H1 (cell line): Measurements from ENCODE around the gene CADPS. TPM values are rescaled to one million over a fixed set of nuclear protein-coding genes. Genes with fewer than 3 reads are reported as not detected.

Experiments used
- CTCF ChIA-PET: fragments of 300-600 bp; sonication (Branson Sonifier 250); formaldehyde crosslinking; loops from one replicate; lab custom pipeline; 2021; ENCODE audit not compliant: partially characterized antibody; lab: Charles Lee
- POLR2A ChIA-PET: fragments of 300-600 bp; sonication (Branson Sonifier 250); formaldehyde crosslinking; loops from one replicate; lab custom pipeline; 2021; ENCODE audit warnings: inconsistent platforms; ENCODE audit not compliant: partially characterized antibody; lab: Charles Lee
- DNase-seq, 2 experiments: peaks; one replicate each; pipeline versions ENCODE4 v3.0.0 to v3.0.0-alpha.2; 2010 to 2022; ENCODE audit warnings: low spot score in 2 of 2, low read depth in 1 of 2, mixed read lengths in 1 of 2
- FAIRE-seq: peaks from 2 replicates; lab custom pipeline; 2011; peaks lifted over from hg19 to GRCh38; lab: Jason Lieb, UNC
- H2AFZ ChIP-seq: 2 replicates; pipeline ENCODE4 v1.8.1; 2012; ENCODE audit warnings: low read length, inconsistent platforms
- H2AK5ac ChIP-seq: 2 replicates; pipeline ENCODE4 v1.6.1; 2013; ENCODE audit warnings: low read depth, low read length
- H2BK120ac ChIP-seq: replicated peaks from 2 replicates; pipeline ENCODE3; 2013; ENCODE audit warnings: low read depth, low read length, inconsistent platforms
- H2BK12ac ChIP-seq: 2 replicates; pipeline ENCODE4 v1.6.1; 2013; ENCODE audit warnings: low read depth, low read length
- H2BK15ac ChIP-seq: 2 replicates; pipeline ENCODE4 v1.6.1; 2013; ENCODE audit warnings: low read length
- H2BK20ac ChIP-seq: 2 replicates; pipeline ENCODE4 v1.6.1; 2013; ENCODE audit warnings: low read length
- H2BK5ac ChIP-seq: 2 replicates; pipeline ENCODE4 v1.6.1; 2013; ENCODE audit warnings: low read depth, low read length
- H3K14ac ChIP-seq: 2 replicates; pipeline ENCODE4 v1.6.1; 2013; ENCODE audit warnings: inconsistent platforms; ENCODE audit not compliant: insufficient read length
- H3K18ac ChIP-seq: 2 replicates; pipeline ENCODE4 v1.6.1; 2013; ENCODE audit warnings: low read length; ENCODE audit errors: extremely low read depth
- H3K23ac ChIP-seq: 2 replicates; pipeline ENCODE4 v1.6.1; 2013; ENCODE audit warnings: inconsistent platforms; ENCODE audit not compliant: insufficient read length
- H3K23me2 ChIP-seq: 2 replicates; pipeline ENCODE4 v1.6.1; 2013; ENCODE audit warnings: low read depth, low read length
- H3K27ac ChIP-seq: 2 replicates; pipeline ENCODE4 v1.6.1; 2011; ENCODE audit warnings: low read depth, low read length, inconsistent platforms
- H3K27me3 ChIP-seq, 4 experiments: replicated peaks in 1 of 4; 1 replicate in 1 of 4; 2 replicates in 3 of 4; pipeline versions ENCODE4 v1.6.1 to v1.8.1; 2011 to 2013; ENCODE audit warnings: low read length in 3 of 4, mild to moderate bottlenecking in 3 of 4, inconsistent platforms in 2 of 4, mixed read lengths in 2 of 4, moderate library complexity in 1 of 4; ENCODE audit not compliant: control insufficient read depth in 3 of 4, insufficient read depth in 3 of 4; ENCODE audit errors: extremely low read depth in 1 of 4
- H3K36me3 ChIP-seq, 4 experiments: 2 replicates each; pipeline versions ENCODE4 v1.6.1 to v1.8.1; 2011 to 2013; ENCODE audit warnings: mild to moderate bottlenecking in 4 of 4, low read length in 3 of 4, moderate library complexity in 2 of 4, control low read depth in 1 of 4, inconsistent platforms in 1 of 4; ENCODE audit not compliant: insufficient read depth in 4 of 4, control insufficient read depth in 2 of 4
- H3K4ac ChIP-seq: replicated peaks from 2 replicates; pipeline ENCODE3; 2013; ENCODE audit warnings: low read length, low read depth, mixed read lengths, inconsistent platforms; ENCODE audit not compliant: insufficient read length
- H3K4me1 ChIP-seq, 4 experiments: replicated peaks in 1 of 4; 1 replicate in 1 of 4; 2 replicates in 3 of 4; pipeline versions ENCODE4 v1.6.1 to v1.8.1; 2011 to 2013; ENCODE audit warnings: low read length in 3 of 4, inconsistent platforms in 2 of 4, mixed read lengths in 1 of 4; ENCODE audit not compliant: insufficient read depth in 4 of 4, control insufficient read depth in 3 of 4
- H3K4me2 ChIP-seq, 2 experiments: 2 replicates each; pipeline versions ENCODE4 v1.6.1 to v1.8.1; 2011 to 2013; ENCODE audit warnings: low read depth in 2 of 2, low read length in 2 of 2, control low read depth in 1 of 2, inconsistent platforms in 1 of 2, mild to moderate bottlenecking in 1 of 2; ENCODE audit not compliant: insufficient read depth in 1 of 2
- H3K4me3 ChIP-seq, 4 experiments: fragments of 200-600, 300-600 bp in 1 of 4; sonication (generic), shearing (Covaris generic), sonication (Bioruptor Twin) in 1 of 4; 2 replicates each; pipeline versions ENCODE4 v1.5.1 to v1.8.1; 2011 to 2016; ENCODE audit warnings: low read length in 4 of 4, low read depth in 3 of 4, control low read depth in 2 of 4, inconsistent platforms in 2 of 4, mild to moderate bottlenecking in 2 of 4, mixed read lengths in 1 of 4, moderate library complexity in 1 of 4; ENCODE audit not compliant: insufficient read depth in 2 of 4; ENCODE audit errors: extremely low read depth in 1 of 4
- H3K56ac ChIP-seq: replicated peaks from 2 replicates; pipeline ENCODE3; 2013; ENCODE audit warnings: low read depth, mild to moderate bottlenecking, mixed read lengths, low read length, inconsistent platforms; ENCODE audit not compliant: insufficient read length
- H3K79me1 ChIP-seq: 2 replicates; pipeline ENCODE4 v1.6.1; 2013; ENCODE audit warnings: low read depth, low read length, control low read depth
- H3K79me2 ChIP-seq, 2 experiments: 2 replicates each; pipeline versions ENCODE4 v1.6.1 to v1.8.1; 2012 to 2013; ENCODE audit warnings: low read length in 2 of 2, mild to moderate bottlenecking in 2 of 2, inconsistent platforms in 1 of 2; ENCODE audit not compliant: insufficient read depth in 2 of 2, control insufficient read depth in 1 of 2
- H3K9ac ChIP-seq, 4 experiments: replicated peaks in 1 of 4; 1 replicate in 1 of 4; 2 replicates in 3 of 4; pipeline versions ENCODE4 v1.6.1 to v1.8.1; 2011 to 2013; ENCODE audit warnings: low read depth in 3 of 4, low read length in 3 of 4, control low read depth in 2 of 4, mild to moderate bottlenecking in 2 of 4, moderate library complexity in 2 of 4, inconsistent platforms in 1 of 4; ENCODE audit errors: extremely low read depth in 1 of 4
- H3K9me3 ChIP-seq, 2 experiments: 2 replicates each; pipeline versions ENCODE4 v1.6.1 to v1.8.1; 2012 to 2013; ENCODE audit warnings: mild to moderate bottlenecking in 2 of 2, moderate library complexity in 2 of 2, control low read depth in 1 of 2, inconsistent platforms in 1 of 2, low read depth in 1 of 2, low read length in 1 of 2, mixed read lengths in 1 of 2; ENCODE audit not compliant: insufficient read depth in 2 of 2
- H4K20me1 ChIP-seq, 2 experiments: replicated peaks in 1 of 2; 2 replicates each; pipeline versions ENCODE3 to v1.8.1; 2011 to 2013; ENCODE audit warnings: inconsistent platforms in 2 of 2, low read length in 2 of 2, mild to moderate bottlenecking in 1 of 2; ENCODE audit not compliant: insufficient read depth in 2 of 2, control insufficient read depth in 1 of 2
- H4K5ac ChIP-seq: 2 replicates; pipeline ENCODE4 v1.6.1; 2013; ENCODE audit warnings: low read length, low read depth, mixed read lengths, inconsistent platforms; ENCODE audit not compliant: insufficient read length
- H4K8ac ChIP-seq: 2 replicates; pipeline ENCODE4 v1.8.0; 2013; ENCODE audit warnings: mild to moderate bottlenecking, moderate library complexity, low read length, inconsistent platforms; ENCODE audit not compliant: insufficient read depth; ENCODE audit errors: extremely low read depth
- H4K91ac ChIP-seq: replicated peaks from 2 replicates; pipeline ENCODE3; 2013; ENCODE audit warnings: low read length, mixed read lengths, inconsistent platforms; ENCODE audit not compliant: insufficient read length
- GABPA ChIP-seq: IDR thresholded peaks from 2 replicates; pipeline ENCODE4 v1.6.1; 2011; ENCODE audit warnings: mild to moderate bottlenecking, low read length, moderate library complexity, borderline replicate concordance; ENCODE audit not compliant: insufficient read depth
- HDAC2 ChIP-seq, 2 experiments: fragments of 300-600 bp in 1 of 2; sonication (generic) in 1 of 2; IDR thresholded peaks; 2 replicates each; pipeline ENCODE4 v1.6.1; 2011 to 2012; ENCODE audit warnings: low read depth in 2 of 2, low read length in 2 of 2, mild to moderate bottlenecking in 2 of 2, moderate library complexity in 2 of 2, borderline replicate concordance in 1 of 2, inconsistent platforms in 1 of 2
- JUND ChIP-seq: IDR thresholded peaks from 2 replicates; pipeline ENCODE4 v1.6.1; 2011; ENCODE audit warnings: mild to moderate bottlenecking, improper control_type of control experiment, low read length
- MAFK ChIP-seq: IDR thresholded peaks from 2 replicates; pipeline ENCODE4 v1.6.1; 2012; ENCODE audit warnings: low read depth, mild to moderate bottlenecking, improper control_type of control experiment, low read length
- NANOG ChIP-seq: IDR thresholded peaks from 2 replicates; pipeline ENCODE4 v1.6.1; 2011; ENCODE audit warnings: low read length, low read depth, mild to moderate bottlenecking, inconsistent platforms; ENCODE audit not compliant: insufficient read depth, poor library complexity, severe bottlenecking
- RAD21 ChIP-seq, 2 experiments: IDR thresholded peaks in 1 of 2; conservative IDR thresholded peaks in 1 of 2; 2 replicates each; pipeline ENCODE4 v1.6.1; 2011; ENCODE audit warnings: low read depth in 2 of 2, low read length in 2 of 2, improper control_type of control experiment in 1 of 2, inconsistent platforms in 1 of 2, mild to moderate bottlenecking in 1 of 2, moderate library complexity in 1 of 2
- RBBP5 ChIP-seq: IDR thresholded peaks from 2 replicates; pipeline ENCODE4 v1.7.1; 2012; ENCODE audit warnings: low read depth, mild to moderate bottlenecking, inconsistent platforms, low read length, moderate library complexity, borderline replicate concordance
- SAP30 ChIP-seq: fragments of 300-600 bp; sonication (generic); IDR thresholded peaks from 2 replicates; pipeline ENCODE4 v1.7.1; 2012; ENCODE audit warnings: low read length, moderate library complexity, mild to moderate bottlenecking, inconsistent platforms; ENCODE audit not compliant: insufficient read depth, insufficient replicate concordance
- SP2 ChIP-seq: IDR thresholded peaks from 2 replicates; pipeline ENCODE4 v1.6.1; 2012; ENCODE audit warnings: mild to moderate bottlenecking, low read length, inconsistent platforms
- SRF ChIP-seq: IDR thresholded peaks from 2 replicates; pipeline ENCODE4 v1.6.1; 2011; ENCODE audit warnings: mild to moderate bottlenecking, low read depth, low read length, moderate library complexity
- SUZ12 ChIP-seq: fragments of 200-600 bp; sonication (generic); IDR thresholded peaks from 2 replicates; pipeline ENCODE4 v1.6.1; 2012; ENCODE audit warnings: mild to moderate bottlenecking, inconsistent platforms, low read length, moderate library complexity, mixed read lengths
- WGBS, 2 experiments: shearing (Covaris generic) in 1 of 2; methylation state at CpG; one replicate each; pipeline versions ENCODE4 v1.1.6 to v1.1.7; 2013 to 2015; ENCODE audit warnings: low lambda C conversion rate in 2 of 2, mixed read lengths in 2 of 2, inconsistent platforms in 1 of 2, low coverage in 1 of 2, missing lambda C conversion rate in 1 of 2; ENCODE audit not compliant: insufficient replicate concordance in 2 of 2, insufficient coverage in 1 of 2, insufficient read length in 1 of 2; ENCODE audit errors: extremely low coverage in 1 of 2, missing lambda C conversion rate in 1 of 2; 5-methylcytosine and 5-hydroxymethylcytosine counted together
- polyA plus RNA-seq, 7 experiments: library from polyadenylated mRNA; depleted of rRNA in 3 of 7; stranded (reverse) in 5 of 7; unstranded in 2 of 7; fragments of >200 nt in 5 of 7; fragments of 200-250 nt in 2 of 7; gene quantifications; 1 replicate in 5 of 7; 2 replicates in 1 of 7; 4 replicates in 1 of 7; pipeline versions ENCODE4 v1.2.1 to v1.2.3, GENCODE V29; 2011 to 2013; ENCODE audit warnings: missing spikeins in 2 of 7, mixed read lengths in 2 of 7
- total RNA-seq: library from RNA; stranded (reverse); fragmentation: NEBNext Ultra II Directional; extraction: Animal tissue kit (Norgen Biotek cat#: 25700); gene quantifications from 2 replicates; pipeline ENCODE4 v1.2.1, GENCODE V29; 2021

CADPS gene
- total and polyA plus RNA-seq, 2 of the 8 experiments (the other 6 are each of a cell fraction or from before 2014, with no cell fraction given), result 7.1 to 10.2 TPM

DNA sequence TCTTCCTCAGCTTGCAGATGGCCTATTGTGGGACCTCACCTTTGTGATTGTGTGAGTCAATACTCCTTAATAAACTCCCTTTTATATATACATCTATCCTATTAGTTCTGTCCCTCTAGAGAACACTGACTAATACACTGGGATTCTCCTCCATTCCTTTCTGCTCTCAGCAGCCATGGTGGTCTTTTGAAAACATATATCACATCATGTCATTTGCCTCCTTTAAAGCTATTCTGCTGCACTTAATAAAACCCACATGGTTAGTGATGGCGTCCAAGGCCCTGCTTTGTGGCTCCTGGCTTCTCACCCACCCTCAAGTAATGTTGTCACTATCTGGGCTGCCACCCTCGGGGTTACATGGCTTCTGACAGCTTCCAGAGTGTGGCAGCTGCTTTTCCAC, 169.5 kb downstream of the CADPS start:
- no peaks in the 10 kb centered on the region for H4K20me1 ChIP-seq
- H3K18ac ChIP-seq, result no peak overlapping the region
- no peak for DNase-seq
- H2BK120ac ChIP-seq, result no peak overlapping the region
- H4K91ac ChIP-seq, result no peak overlapping the region
- H2BK20ac ChIP-seq, result no peak overlapping the region
- no peak overlapping the region for H4K8ac ChIP-seq
- H3K79me2 ChIP-seq, result no peaks in the 10 kb centered on the region
- H3K27me3 ChIP-seq, result peaks cover 0 to under 1% (median 0%) of the 10 kb centered on the region in 4 experiments; a peak in 1 of 7 replicates
- H3K4ac ChIP-seq, result no peak overlapping the region
- H2AK5ac ChIP-seq, result no peak overlapping the region
- H3K79me1 ChIP-seq, result no peaks in the 10 kb centered on the region
- no peak overlapping the region for H2BK5ac ChIP-seq
- no peak overlapping the region for H4K5ac ChIP-seq
- no peak overlapping the region for H2AFZ ChIP-seq
- no peak overlapping the region for H3K14ac ChIP-seq
- peaks cover under 1 to 12% (median 7%) of the 10 kb centered on the region in 4 experiments; a peak in 6 of 7 replicates for H3K4me1 ChIP-seq
- ChIA-PET POLR2A (no interaction called here), CTCF (interaction anchor here (0.9 to 1.6 kb wide), 2 partner anchors 40 to 523 kb away, joined by 3 to 7 read pairs; no protein-coding TSS in a partner anchor)
- H3K36me3 ChIP-seq, result no peaks in the 10 kb centered on the region
- no peak for FAIRE-seq
- H3K23me2 ChIP-seq, result no peaks in the 10 kb centered on the region
- no peaks in the 10 kb centered on the region for H3K9me3 ChIP-seq
- H3K27ac ChIP-seq, result no peak overlapping the region
- H2BK12ac ChIP-seq, result no peak overlapping the region
- no peak overlapping the region for H3K56ac ChIP-seq
- no peak overlapping the region for H3K4me2 ChIP-seq
- TF ChIP-seq RAD21 (IDR thresholded peaks at IDR 0.05 in 1 of 2, conservative IDR thresholded peaks at IDR 0.05 in 1 of 2; ENCODE audit: low read depth in 2 of 2, low read length in 2 of 2) (no peak), SUZ12 (no peak), HDAC2 (IDR thresholded peaks at IDR 0.05; ENCODE audit: borderline replicate concordance in 1 of 2, low read depth in 2 of 2, low read length in 2 of 2) (no peak), SP2 (no peak), RBBP5 (no peak), JUND (no peak), GABPA (no peak), SRF (no peak), MAFK (no peak), SAP30 (no peak), NANOG (no peak)
- TF ChIP-seq, all 59 proteins: peak for 0
- no peak overlapping the region for H2BK15ac ChIP-seq
- WGBS, 2 experiments, result 73% methylated on average over 2 of the region's 2 CpGs; no CpG with 5 or more reads in 1 of the 2 experiments
- H3K23ac ChIP-seq, result no peak overlapping the region
- no peak overlapping the region for H3K4me3 ChIP-seq
- H3K9ac ChIP-seq, result no peak overlapping the region
